Liver (tissue), 9 donors: ENCODE data around the gene SLC24A3. TPM values are rescaled to one million over a fixed set of nuclear protein-coding genes. Genes with fewer than 3 reads are reported as not detected.

Source experiments
- DNase-seq: peaks from one replicate; pipeline ENCODE4 v3.0.0-alpha.2; 2017; ENCODE audit warnings: low spot score
- H3K27ac ChIP-seq, 2 donors: one replicate each; pipeline ENCODE4 v1.7.0; 2013; ENCODE audit warnings: inconsistent platforms in 2 of 2, low read length in 2 of 2, control low read depth in 1 of 2, low read depth in 1 of 2, mild to moderate bottlenecking in 1 of 2
- H3K27me3 ChIP-seq, 4 donors: one replicate each; pipeline versions ENCODE4 v1.6.1 to v1.7.0; 2013; ENCODE audit warnings: low read length in 3 of 4, inconsistent platforms in 1 of 4, mild to moderate bottlenecking in 1 of 4, moderate library complexity in 1 of 4; ENCODE audit not compliant: control insufficient read depth in 4 of 4, insufficient read depth in 4 of 4
- H3K36me3 ChIP-seq, 4 donors: one replicate each; pipeline versions ENCODE4 v1.6.1 to v1.7.0; 2013; ENCODE audit warnings: low read length in 3 of 4, mild to moderate bottlenecking in 3 of 4, low read depth in 1 of 4, moderate library complexity in 1 of 4; ENCODE audit not compliant: control insufficient read depth in 4 of 4, insufficient read depth in 3 of 4
- H3K4me1 ChIP-seq, 4 donors: one replicate each; pipeline versions ENCODE4 v1.6.1 to v1.7.0; 2013; ENCODE audit warnings: low read length in 3 of 4, mild to moderate bottlenecking in 3 of 4, moderate library complexity in 1 of 4; ENCODE audit not compliant: control insufficient read depth in 4 of 4, insufficient read depth in 4 of 4
- H3K4me3 ChIP-seq, 3 donors: one replicate each; pipeline versions ENCODE4 v1.6.1 to v1.7.0; 2013; ENCODE audit warnings: low read length in 3 of 3, control low read depth in 1 of 3, low read depth in 1 of 3, mild to moderate bottlenecking in 1 of 3
- H3K9ac ChIP-seq, 2 donors: one replicate each; pipeline ENCODE4 v1.7.0; 2013; ENCODE audit warnings: low read length in 2 of 2, mild to moderate bottlenecking in 2 of 2, moderate library complexity in 2 of 2, control low read depth in 1 of 2, low read depth in 1 of 2
- H3K9me3 ChIP-seq, 4 donors: one replicate each; pipeline versions ENCODE4 v1.6.1 to v1.7.0; 2013; ENCODE audit warnings: low read length in 3 of 4; ENCODE audit not compliant: control insufficient read depth in 4 of 4
- ATF3 ChIP-seq: IDR thresholded peaks from 2 replicates; pipeline ENCODE4 v1.6.1; 2016; ENCODE audit warnings: antibody characterized with exemption
- CTCF ChIP-seq: fragments of 150-350 bp; IDR thresholded peaks from 2 replicates; pipeline ENCODE4 v1.5.1; 2017; ENCODE audit warnings: improper control_type of control experiment, low read depth, low read length; ENCODE audit not compliant: missing input control
- EGR1 ChIP-seq, 2 donors: IDR thresholded peaks; 2 replicates each; pipeline ENCODE4 v1.6.1; 2016 to 2018; ENCODE audit warnings: antibody characterized with exemption in 2 of 2, low read depth in 2 of 2
- FOXA1 ChIP-seq: IDR thresholded peaks from 2 replicates; pipeline ENCODE4 v1.6.1; 2016; ENCODE audit warnings: antibody characterized with exemption
- FOXA2 ChIP-seq: IDR thresholded peaks from 2 replicates; pipeline ENCODE4 v1.6.1; 2016; ENCODE audit warnings: antibody characterized with exemption
- GABPA ChIP-seq, 2 donors: IDR thresholded peaks in 1 of 2; conservative IDR thresholded peaks in 1 of 2; 2 replicates each; pipeline ENCODE4 v1.6.1; 2016; ENCODE audit warnings: antibody characterized with exemption in 2 of 2, mild to moderate bottlenecking in 1 of 2, moderate library complexity in 1 of 2
- HNF4A ChIP-seq, 2 donors: conservative IDR thresholded peaks; 2 replicates each; pipeline ENCODE4 v1.6.1; 2016; ENCODE audit warnings: antibody characterized with exemption in 2 of 2, mild to moderate bottlenecking in 2 of 2
- HNF4G ChIP-seq: IDR thresholded peaks from 2 replicates; pipeline ENCODE4 v1.6.1; 2016; ENCODE audit warnings: antibody characterized with exemption
- JUND ChIP-seq, 2 donors: IDR thresholded peaks; 2 replicates each; pipeline ENCODE4 v1.6.1; 2016; ENCODE audit warnings: antibody characterized with exemption in 2 of 2
- MAX ChIP-seq: IDR thresholded peaks from 2 replicates; pipeline ENCODE4 v1.6.1; 2016; ENCODE audit warnings: antibody characterized with exemption
- NR2F2 ChIP-seq: IDR thresholded peaks from 2 replicates; pipeline ENCODE4 v1.6.1; 2016; ENCODE audit warnings: antibody characterized with exemption
- RAD21 ChIP-seq, 2 donors: IDR thresholded peaks; 2 replicates each; pipeline ENCODE4 v1.6.1; 2016; ENCODE audit warnings: antibody characterized with exemption in 2 of 2, mild to moderate bottlenecking in 2 of 2
- REST ChIP-seq: IDR thresholded peaks from 2 replicates; pipeline ENCODE4 v1.6.1; 2016; ENCODE audit warnings: antibody characterized with exemption, mild to moderate bottlenecking
- RXRA ChIP-seq, 2 donors: IDR thresholded peaks; 2 replicates each; pipeline ENCODE4 v1.6.1; 2017 to 2018; ENCODE audit warnings: antibody characterized with exemption in 2 of 2, mild to moderate bottlenecking in 1 of 2
- TAF1 ChIP-seq: conservative IDR thresholded peaks from 2 replicates; pipeline ENCODE4 v1.6.1; 2016; ENCODE audit warnings: antibody characterized with exemption, mild to moderate bottlenecking
- YY1 ChIP-seq: IDR thresholded peaks from 2 replicates; pipeline ENCODE4 v1.6.1; 2016; ENCODE audit warnings: antibody characterized with exemption, mild to moderate bottlenecking
- ZBTB33 ChIP-seq: IDR thresholded peaks from 2 replicates; pipeline ENCODE4 v1.6.1; 2016; ENCODE audit warnings: antibody characterized with exemption
- WGBS: extraction: QIAGEN DNeasy Blood & Tissue Kit; methylation state at CpG from one replicate; pipeline ENCODE4 v1.1.7; 2013; 5-methylcytosine and 5-hydroxymethylcytosine counted together
- polyA plus RNA-seq, 2 donors: library from polyadenylated mRNA; stranded (reverse) in 1 of 2; unstranded in 1 of 2; fragments of 200-250 nt in 1 of 2; fragments of >200 nt in 1 of 2; fragmentation: Nextera tagmentation in 1 of 2; extraction: Ambion mirVana in 1 of 2; gene quantifications; one replicate each; pipeline versions ENCODE4 v1.2.1 to v1.2.3, GENCODE V29; 2013 to 2015
- total RNA-seq, 2 donors: library from RNA; depleted of rRNA; stranded (reverse); fragments of >200 nt; gene quantifications; one replicate each; pipeline ENCODE4 v1.2.3, GENCODE V29; 2014
- donor health status: healthy.
- donor health status: healthy.
- donor health status: healthy.
- donor health status: healthy.
- donor health status: healthy.

SLC24A3 gene
- total and polyA plus RNA-seq, 4 donors: 0.28 to 1.8 (median 0.46) TPM

- TF ChIP-seq RXRA (IDR thresholded peaks at IDR 0.05) (no peak), FOXA1 (no peak), NR2F2 (no peak)
Measured at GRCh38 chr20:19713822-19714578, 501.6 kb downstream of the SLC24A3 start (continued).

- DNase-seq: no peak
- H3K27me3 ChIP-seq: no peaks in the 10 kb centered on the region
- H3K27ac ChIP-seq: no peak overlapping the region
- H3K9ac ChIP-seq: no peak overlapping the region
- 56% methylated on average over 1 of the region's 1 CpG for WGBS
- H3K4me1 ChIP-seq: no peaks in the 10 kb centered on the region
- TF ChIP-seq ATF3 (no peak), NR2F2 (no peak), TAF1 (no peak), RXRA (IDR thresholded peaks at IDR 0.05) (no peak), CTCF (no peak), REST (no peak), RAD21 (IDR thresholded peaks at IDR 0.05) (no peak), MAX (no peak), FOXA2 (no peak), HNF4A (conservative IDR thresholded peaks at IDR 0.05) (no peak), HNF4G (no peak), EGR1 (IDR thresholded peaks at IDR 0.05; ENCODE audit: low read depth in 2 of 2) (no peak), JUND (IDR thresholded peaks at IDR 0.05) (no peak), YY1 (no peak), FOXA1 (no peak), GABPA (IDR thresholded peaks at IDR 0.05 in 1 of 2, conservative IDR thresholded peaks at IDR 0.05 in 1 of 2) (no peak), ZBTB33 (no peak)
- no peaks in the 10 kb centered on the region for H3K36me3 ChIP-seq
- H3K9me3 ChIP-seq: no peaks in the 10 kb centered on the region
- no peak overlapping the region for H3K4me3 ChIP-seq
Measured at GRCh38 chr20:19714579-19714840, 502.1 kb downstream of the SLC24A3 start.
